ENCODE data around the gene CCSER2.

Gene CCSER2

GRCh38 chr10:84367256-84367655 lies 38.9 kb downstream of the CCSER2 start:
- no peak for TF ChIP-seq CTCF (IDR thresholded peaks at IDR 0.05; ENCODE audit: low read depth, low read length, missing control alignments)
- H3K36me3 ChIP-seq (replicated peaks): no peaks in the 10 kb centered on the region
- no peaks in the 10 kb centered on the region for H3K27me3 ChIP-seq (replicated peaks)
- in situ Hi-C loops (cut with HindIII; ENCODE audit: low pct_ligation_motif_present, low sequenced_read_pairs): no loop called here
- no peak overlapping the region for H3K4me3 ChIP-seq (ENCODE audit: low read depth, low read length)
- no peak for DNase-seq
- H3K27ac ChIP-seq: no peak overlapping the region

GRCh38 chr10:84368828-84369227 lies 40.4 kb downstream of the CCSER2 start:
- no peaks in the 10 kb centered on the region for H3K27me3 ChIP-seq (replicated peaks)
- no peak overlapping the region for H3K27ac ChIP-seq
- TF ChIP-seq CTCF (IDR thresholded peaks at IDR 0.05; ENCODE audit: low read depth, low read length, missing control alignments): no peak
- H3K36me3 ChIP-seq (replicated peaks): peaks cover 2% of the 10 kb centered on the region
- DNase-seq: no peak
- H3K4me3 ChIP-seq (ENCODE audit: low read depth, low read length): no peak overlapping the region
- in situ Hi-C loops (cut with HindIII; ENCODE audit: low pct_ligation_motif_present, low sequenced_read_pairs): no loop called here

GRCh38 chr10:84370283-84370682 lies 41.9 kb downstream of the CCSER2 start:
- H3K27ac ChIP-seq: no peak overlapping the region
- TF ChIP-seq CTCF (IDR thresholded peaks at IDR 0.05; ENCODE audit: low read depth, low read length, missing control alignments): no peak
- DNase-seq: no peak
- H3K27me3 ChIP-seq (replicated peaks): no peaks in the 10 kb centered on the region
- in situ Hi-C loops (cut with HindIII; ENCODE audit: low pct_ligation_motif_present, low sequenced_read_pairs): no loop called here
- H3K36me3 ChIP-seq (replicated peaks): peaks cover 8% of the 10 kb centered on the region
- H3K4me3 ChIP-seq (ENCODE audit: low read depth, low read length): no peak overlapping the region

- no peak for DNase-seq
- Histone ChIP-seq H3K27me3 (replicated peaks) (no peaks in the 10 kb centered on the region), H3K4me3 (ENCODE audit: low read depth, low read length) (no peak overlapping the region), H3K36me3 (replicated peaks) (peaks cover 8% of the 10 kb centered on the region), H3K27ac (no peak overlapping the region)
- TF ChIP-seq CTCF (IDR thresholded peaks at IDR 0.05; ENCODE audit: low read depth, low read length, missing control alignments): no peak
- in situ Hi-C loops (cut with HindIII; ENCODE audit: low pct_ligation_motif_present, low sequenced_read_pairs): no loop called here
These were observed 43.6 kb downstream of the CCSER2 start for GRCh38 chr10:84371944-84372343.

- TF ChIP-seq CTCF (IDR thresholded peaks at IDR 0.05; ENCODE audit: low read depth, low read length, missing control alignments): no peak
- Histone ChIP-seq H3K4me3 (ENCODE audit: low read depth, low read length) (no peak overlapping the region), H3K36me3 (replicated peaks) (peaks cover 8% of the 10 kb centered on the region), H3K27me3 (replicated peaks) (no peaks in the 10 kb centered on the region), H3K27ac (no peak overlapping the region)
- in situ Hi-C loops (cut with HindIII; ENCODE audit: low pct_ligation_motif_present, low sequenced_read_pairs): no loop called here
- no peak for DNase-seq
These were observed 44.6 kb downstream of the CCSER2 start for GRCh38 chr10:84373000-84373399.

GRCh38 chr10:84374455-84374854 lies 46.1 kb downstream of the CCSER2 start:
- H3K36me3 ChIP-seq (replicated peaks): peaks cover 8% of the 10 kb centered on the region
- TF ChIP-seq CTCF (IDR thresholded peaks at IDR 0.05; ENCODE audit: low read depth, low read length, missing control alignments): no peak
- no peak overlapping the region for H3K4me3 ChIP-seq (ENCODE audit: low read depth, low read length)
- in situ Hi-C loops (cut with HindIII; ENCODE audit: low pct_ligation_motif_present, low sequenced_read_pairs): no loop called here
- DNase-seq: no peak
- H3K27ac ChIP-seq: no peak overlapping the region
- no peaks in the 10 kb centered on the region for H3K27me3 ChIP-seq (replicated peaks)

All from brain microvascular endothelial cell (primary cell).